RWPE1 (cell line): ENCODE results near the gene SPRR2D.
"Not testable (repeated sequence)": the region's sequence is repeated elsewhere in the genome, so short reads cannot be mapped to it uniquely, and the experiment has no call there.

ENCODE experiments used
- CTCF ChIA-PET: fragments of 350-600 bp; sonication (Branson Sonifier 250); formaldehyde crosslinking; extraction: SDS; loops from one replicate; lab custom pipeline; 2021; lab: Yijun Ruan, JAX
- POLR2A ChIA-PET: fragments of 400-600 bp; formaldehyde crosslinking; extraction: SDS; loops from one replicate; lab custom pipeline; 2020; ENCODE audit warnings: antibody characterized with exemption; ENCODE audit not compliant: low non-redundant PET; lab: Yijun Ruan, JAX
- DNase-seq: peaks from one replicate; pipeline ENCODE4 v3.0.0; 2012; ENCODE audit warnings: low spot score
- H3K27ac ChIP-seq: fragments of 450-650 bp; 2 replicates; pipeline ENCODE4 v1.5.1; 2017
- CTCF ChIP-seq: fragments of 450-650 bp; conservative IDR thresholded peaks from 2 replicates; pipeline ENCODE4 v1.5.1; 2017; ENCODE audit warnings: low read depth, mild to moderate bottlenecking

SPRR2D gene

GRCh38 chr1:153023109-153023508, 17.8 kb downstream of the SPRR2D start:
- ChIA-PET POLR2A (no interaction called here), CTCF (no interaction called here)
- no peak for DNase-seq
- no peak overlapping the region for H3K27ac ChIP-seq
- TF ChIP-seq CTCF: no peak

DNA sequence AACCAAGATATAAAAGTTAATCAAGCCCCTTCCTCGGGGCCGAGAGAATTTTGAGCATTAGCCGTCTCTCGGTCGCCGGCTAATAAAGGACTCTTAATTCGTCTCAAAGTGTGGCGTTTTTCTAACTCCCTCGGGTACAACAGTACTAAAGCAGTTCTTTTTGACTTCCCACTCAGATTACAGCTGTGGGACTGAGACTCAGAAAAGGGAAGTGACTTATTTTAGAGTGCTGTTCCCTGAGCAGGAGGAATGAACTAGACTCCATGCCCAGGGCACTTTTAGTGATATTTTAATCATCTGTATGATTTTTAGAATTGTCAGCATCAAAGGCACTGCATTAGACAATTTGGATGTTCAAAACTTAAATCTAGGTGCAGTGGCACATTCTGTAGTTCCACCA, 18.6 kb downstream of the SPRR2D start:
- CTCF ChIA-PET, H3K27ac ChIP-seq, DNase-seq, POLR2A ChIA-PET: not testable (repeated sequence)

DNA sequence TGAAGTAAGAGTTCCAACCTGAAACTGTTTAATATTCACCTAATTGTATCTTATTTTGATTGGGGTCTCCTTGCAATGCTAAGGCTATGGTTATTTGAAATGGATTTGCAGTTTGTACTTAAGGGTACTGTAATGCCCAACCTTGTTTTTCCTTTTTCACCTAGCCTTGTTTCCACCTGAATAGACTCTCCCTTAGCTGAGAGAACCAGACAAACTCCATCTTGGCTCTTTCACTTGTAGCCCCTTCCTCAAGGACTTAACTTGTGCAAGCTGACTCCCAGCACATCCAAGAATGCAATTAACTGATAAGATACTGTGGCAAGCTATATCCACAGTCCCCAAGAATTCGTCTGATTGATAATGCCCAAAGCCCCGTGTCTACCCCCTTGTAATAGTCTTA, 19.1 kb downstream of the SPRR2D start:
- POLR2A ChIA-PET, H3K27ac ChIP-seq, DNase-seq, CTCF ChIA-PET: not testable (repeated sequence)

DNA sequence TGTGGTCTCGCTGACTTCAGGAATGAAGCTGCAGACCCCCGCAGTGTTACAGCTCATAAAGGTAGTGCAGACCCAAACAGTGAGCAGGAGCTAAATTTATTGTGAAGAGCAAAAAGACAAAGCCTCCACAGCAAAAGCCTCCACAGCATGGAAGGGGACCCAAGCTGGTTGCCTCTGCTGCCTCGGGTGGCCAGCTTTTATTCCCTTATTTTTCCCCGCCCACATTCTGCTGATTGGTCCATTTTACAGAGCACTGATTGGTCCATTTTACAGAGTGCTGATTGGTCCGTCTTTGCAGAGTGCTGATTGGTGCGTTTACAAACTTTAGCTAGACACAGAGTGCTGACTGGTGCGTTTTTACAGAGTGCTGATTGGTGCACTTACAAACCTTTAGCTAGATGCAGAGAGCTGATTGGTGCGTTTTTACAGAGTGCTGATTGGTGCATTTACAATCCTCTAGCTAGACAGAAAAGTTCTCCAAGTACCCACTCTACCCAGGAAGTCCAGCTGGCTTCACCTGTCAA, 29.6 kb downstream of the SPRR2D start:
- CTCF ChIA-PET: interaction anchor here (0.5 kb wide), 1 partner anchor 302 kb away, joined by 3 read pairs; no protein-coding TSS in a partner anchor

DNA sequence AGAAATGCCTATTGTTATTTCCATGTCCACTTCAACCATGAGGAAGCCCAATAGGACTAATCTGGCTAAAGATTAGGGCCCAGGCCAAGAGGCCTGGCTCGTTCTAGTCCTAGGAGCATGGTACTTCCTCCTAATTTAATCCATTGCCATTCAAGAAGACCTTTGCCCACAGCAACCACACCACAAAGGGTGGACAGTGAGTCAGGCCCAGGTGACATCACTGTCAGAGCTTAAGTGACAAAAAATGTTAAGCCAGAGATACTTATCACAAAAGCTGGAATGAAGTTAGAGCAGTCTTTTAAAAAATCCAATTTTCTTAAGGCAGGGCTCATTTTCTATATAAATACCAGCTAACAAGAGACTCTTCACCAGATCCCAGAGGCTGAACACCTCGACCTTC, 39.5 kb downstream of the SPRR2D start, which contains the start of gene SPRR3:
TSS of gene SPRR3 (plus strand) at position 368 of the 400 bp plus-strand sequence. CDS start 1,272 bp downstream, outside the sequence.
- CTCF ChIA-PET: no interaction called here
- no peak for DNase-seq
- H3K27ac ChIP-seq: no peak within 1 kb of the TSS
- POLR2A ChIA-PET: no interaction called here
- no peak for TF ChIP-seq CTCF

More for the DNA sequence above, 29.6 kb downstream of the SPRR2D start:
- DNase-seq, POLR2A ChIA-PET, H3K27ac ChIP-seq: not testable (repeated sequence)

DNA sequence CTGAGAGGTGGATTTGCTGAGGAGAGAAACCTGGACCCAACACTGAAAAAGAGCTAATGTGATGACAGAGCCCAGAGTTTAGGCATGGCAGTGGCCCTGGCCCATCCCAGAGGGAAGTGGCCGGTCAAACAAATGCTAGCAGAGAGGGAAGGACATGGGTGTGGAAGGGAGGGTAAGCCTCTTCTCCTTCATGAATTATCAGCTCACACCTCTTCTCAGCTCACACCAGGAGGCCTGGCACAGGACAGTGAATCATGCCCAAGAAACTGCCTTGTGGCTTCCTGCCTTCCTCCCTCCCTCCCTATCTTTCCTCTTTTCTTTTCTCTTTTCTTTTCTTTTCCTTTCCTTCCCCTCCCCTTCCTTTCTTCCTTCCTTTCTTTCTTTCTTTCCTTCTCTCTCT, 40.6 kb downstream of the SPRR2D start:
- POLR2A ChIA-PET: no interaction called here
- TF ChIP-seq CTCF: no peak
- H3K27ac ChIP-seq: no peak overlapping the region
- CTCF ChIA-PET: interaction anchor here (0.6 kb wide), 1 partner anchor 122 kb away, joined by 4 read pairs; no protein-coding TSS in a partner anchor
- DNase-seq: no peak

- DNase-seq: no peak
- no peak for TF ChIP-seq CTCF
- no peak overlapping the region for H3K27ac ChIP-seq
- CTCF ChIA-PET: no interaction called here
- POLR2A ChIA-PET: no interaction called here
Measured at GRCh38 chr1:152999818-153000217, 41.1 kb downstream of the SPRR2D start.

DNA sequence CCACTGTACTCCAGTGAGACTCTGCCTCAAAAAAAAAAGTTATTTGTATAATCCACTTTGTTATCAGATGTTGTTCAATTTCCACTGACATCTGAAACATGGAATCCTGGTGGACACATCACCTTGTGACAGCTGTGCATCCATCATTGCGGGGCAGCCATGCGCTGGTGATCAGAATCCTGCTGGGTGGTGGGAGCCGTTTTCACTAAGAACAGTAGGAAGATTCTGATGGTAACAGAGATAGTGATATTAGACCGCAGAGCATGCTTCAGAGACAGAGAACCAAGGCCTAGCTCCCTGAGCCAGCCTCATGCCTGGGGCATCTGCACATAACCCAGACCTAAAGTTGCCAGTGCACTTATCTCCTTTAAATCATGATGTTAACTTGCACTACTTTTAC, 42.4 kb downstream of the SPRR2D start:
- no peak for TF ChIP-seq CTCF
- no peak for DNase-seq
- POLR2A ChIA-PET: no interaction called here
- CTCF ChIA-PET: interaction anchor here (0.6 kb wide), 1 partner anchor 53 kb away, joined by 3 read pairs; no protein-coding TSS in a partner anchor
- no peak overlapping the region for H3K27ac ChIP-seq
